GM15510 (cell line): ENCODE measurements around the gene THRA.

ENCODE experiments used
- POLR2A ChIP-seq: IDR thresholded peaks from 3 replicates; pipeline ENCODE4 v1.6.1; 2011; ENCODE audit warnings: borderline replicate concordance; ENCODE audit not compliant: insufficient read length; ENCODE audit errors: extremely low read depth

THRA gene

DNA sequence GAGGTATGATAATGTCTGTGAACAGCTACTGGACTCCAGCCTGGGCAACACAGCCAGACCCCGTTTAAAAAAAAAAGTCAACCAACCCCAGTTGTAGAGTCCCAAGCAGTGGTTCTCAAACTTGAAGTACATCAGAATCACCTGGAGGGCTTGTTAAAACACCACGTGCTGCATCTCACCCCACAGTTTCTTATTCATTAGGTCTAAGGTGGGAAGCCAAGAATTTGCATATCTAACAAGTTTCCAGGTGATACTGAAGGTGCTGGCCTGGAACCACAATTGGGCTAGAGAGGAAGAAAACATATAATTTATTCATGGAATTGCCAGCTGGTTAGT lies 52.3 kb downstream of the THRA start:
- TF ChIP-seq POLR2A: no peak

DNA sequence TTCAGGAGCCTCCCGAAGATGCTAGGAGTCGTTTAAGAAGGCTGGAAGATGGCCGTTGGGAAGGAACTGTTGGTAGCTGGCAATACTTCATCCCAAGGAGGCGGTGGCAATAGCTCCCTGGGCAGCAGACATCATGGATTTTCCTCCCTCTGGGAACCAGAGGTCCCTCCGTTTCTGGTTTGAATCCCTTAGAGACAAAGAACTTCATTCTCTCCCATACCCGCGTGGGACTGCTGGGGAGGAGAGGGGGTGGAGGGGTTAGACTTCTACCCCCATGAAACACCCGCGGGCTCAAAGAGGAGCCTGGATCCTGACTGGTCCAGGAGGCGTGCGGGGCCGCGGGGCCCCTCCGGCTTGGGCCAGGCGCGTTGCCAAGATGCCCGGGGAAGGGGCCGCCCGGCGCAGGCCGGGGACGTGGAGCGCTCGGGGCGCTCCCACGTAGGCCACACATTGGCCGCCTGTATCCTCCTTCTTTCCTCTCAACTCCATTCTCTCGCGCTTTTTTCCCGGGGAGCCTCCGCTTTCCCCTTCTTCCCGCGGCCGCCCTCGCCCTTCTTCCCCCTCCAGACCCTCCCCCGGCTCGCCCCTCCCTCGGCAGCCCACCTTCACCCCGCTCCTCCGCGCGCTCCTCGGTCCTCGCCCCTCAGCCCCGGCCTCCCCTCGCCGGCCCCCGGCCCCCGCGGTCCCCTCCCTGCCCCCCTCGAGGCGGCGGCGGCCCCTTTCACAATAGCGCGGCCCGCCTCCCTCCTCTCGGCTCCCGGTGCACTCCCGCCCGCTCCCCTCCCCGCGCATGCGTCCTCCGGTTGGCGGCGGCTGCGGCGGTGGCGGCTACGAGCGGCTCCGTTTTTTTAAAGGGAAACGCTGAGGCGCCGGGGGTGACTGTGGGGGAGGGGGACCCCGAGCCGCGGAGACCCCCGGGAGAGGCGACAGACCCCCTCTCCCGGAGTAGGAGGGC lies 58.7 kb downstream of the THRA start, which contains the start of gene MSL1:
TSS of gene MSL1 (plus strand) at position 791 of the 955 bp plus-strand sequence. CDS start 642 bp downstream, outside the sequence.
- TF ChIP-seq POLR2A: peak; percentile 72

GRCh38 chr17:40122136-40122998 lies 59.6 kb downstream of the THRA start:
- TF ChIP-seq POLR2A: no peak

- no peak for TF ChIP-seq POLR2A
Measured at GRCh38 chr17:40122999-40123810, 60.4 kb downstream of the THRA start.

GRCh38 chr17:40123811-40124114 lies 61.0 kb downstream of the THRA start:
- TF ChIP-seq POLR2A: no peak

DNA sequence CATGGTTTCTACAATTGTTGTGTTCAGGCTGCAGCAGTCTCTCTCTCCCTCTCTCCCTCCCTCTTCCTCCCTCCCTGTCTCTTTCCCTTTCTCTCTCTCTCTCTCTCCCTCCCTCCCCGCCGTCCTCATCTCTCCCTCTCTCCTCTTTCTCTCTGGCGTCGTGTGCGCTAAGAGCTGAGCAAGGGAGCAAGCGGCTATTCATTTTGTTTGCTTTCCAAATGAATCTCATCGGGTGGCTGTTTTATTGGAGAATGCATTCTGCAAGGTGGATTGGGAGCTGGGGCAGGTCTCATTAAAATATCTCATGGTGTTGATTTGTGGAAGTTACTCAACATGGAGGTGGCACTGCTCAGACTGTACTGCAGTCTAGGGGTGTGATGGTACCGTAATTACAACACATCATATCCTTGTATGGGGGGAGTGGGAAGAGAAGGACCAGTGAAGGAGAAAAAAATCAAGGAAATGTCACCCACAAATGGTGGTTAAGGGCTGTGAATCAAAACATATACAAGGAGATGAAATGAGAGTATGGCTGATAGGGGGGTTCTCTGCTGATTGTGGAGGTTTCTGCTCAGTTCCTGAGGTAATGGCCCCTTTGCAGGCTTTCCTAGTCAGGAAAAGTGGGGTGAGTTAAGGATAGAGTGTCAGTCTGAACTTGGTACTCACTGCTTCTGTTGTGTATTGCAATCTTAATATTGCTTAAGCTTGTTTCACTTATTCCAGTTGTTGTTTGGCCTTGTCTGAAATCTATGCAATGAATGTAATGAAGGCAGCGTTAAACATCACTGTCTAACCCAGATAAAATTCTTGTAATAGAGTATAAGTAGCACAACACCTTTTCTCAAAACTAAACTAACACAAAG lies 61.7 kb downstream of the THRA start:
- TF ChIP-seq POLR2A: no peak

DNA sequence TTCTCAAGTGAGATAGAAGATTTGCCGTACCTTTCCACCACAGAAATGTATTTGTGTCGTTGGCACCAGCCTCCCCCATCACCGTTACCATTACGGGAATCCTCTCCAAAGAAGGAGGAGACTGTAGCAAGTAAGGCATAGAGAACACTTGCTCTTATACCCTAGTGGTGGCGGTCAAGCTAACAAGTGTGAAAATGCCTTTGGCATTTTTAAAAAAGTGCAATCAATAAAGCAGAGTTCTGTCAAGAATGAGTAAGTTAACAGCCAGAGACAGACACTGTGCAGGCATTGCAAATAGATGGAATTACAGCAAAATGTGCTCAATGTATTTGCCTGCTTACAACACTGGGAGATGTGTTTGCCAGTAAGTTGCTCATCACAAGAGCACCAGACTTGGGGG lies 66.7 kb downstream of the THRA start:
- no peak for TF ChIP-seq POLR2A

DNA sequence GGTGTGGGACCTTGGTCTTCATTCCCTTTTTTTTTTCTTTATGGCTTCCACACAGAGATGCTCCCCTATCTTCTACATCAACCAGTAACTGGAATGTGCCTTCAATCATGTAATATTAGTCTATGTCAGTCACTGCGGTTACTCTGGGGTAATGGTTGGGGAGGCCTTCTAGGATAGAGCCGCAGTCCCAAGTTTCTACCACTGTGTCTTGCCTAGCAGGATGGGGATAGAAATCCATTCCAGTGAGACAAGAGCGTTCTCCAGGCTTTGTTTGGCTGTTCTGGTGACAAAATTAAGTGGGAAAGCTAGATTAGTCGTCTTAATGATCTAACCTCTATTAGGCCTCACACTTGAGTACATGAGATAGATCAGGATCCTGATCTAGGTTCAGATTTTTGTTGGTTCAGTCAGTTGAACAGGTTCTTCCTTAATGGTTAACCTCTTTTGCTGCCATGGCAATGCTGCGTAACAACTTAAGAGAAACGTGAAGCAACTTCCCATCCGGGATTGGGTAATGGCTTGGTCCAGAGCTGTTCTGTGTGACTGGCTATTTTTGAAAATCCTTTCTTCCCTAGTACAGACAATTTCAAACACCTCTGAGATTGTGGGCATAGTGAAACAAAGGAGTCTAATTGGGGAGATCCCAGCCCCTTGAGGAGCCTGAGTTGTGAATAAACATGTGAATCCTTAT lies 67.7 kb downstream of the THRA start:
- TF ChIP-seq POLR2A: no peak

DNA sequence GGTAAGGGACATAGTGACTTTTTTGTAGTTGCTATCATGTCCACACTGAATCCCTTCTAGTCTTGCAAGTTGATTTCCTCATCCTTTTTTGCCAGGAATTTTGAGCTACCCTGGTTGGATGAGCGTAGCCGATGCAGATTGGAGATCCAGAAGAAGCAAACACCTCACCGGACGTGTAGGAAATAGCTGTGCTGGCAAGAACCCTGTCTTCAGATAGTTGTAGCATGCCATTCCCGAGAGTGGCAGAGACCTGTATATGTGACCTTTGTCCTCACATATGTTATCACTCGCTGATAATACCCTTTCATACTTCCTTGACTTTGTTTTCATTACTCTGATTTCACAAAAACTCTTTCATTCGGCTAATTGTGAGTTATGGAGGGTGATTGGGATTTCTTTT lies 71.4 kb downstream of the THRA start:
- no peak for TF ChIP-seq POLR2A

DNA sequence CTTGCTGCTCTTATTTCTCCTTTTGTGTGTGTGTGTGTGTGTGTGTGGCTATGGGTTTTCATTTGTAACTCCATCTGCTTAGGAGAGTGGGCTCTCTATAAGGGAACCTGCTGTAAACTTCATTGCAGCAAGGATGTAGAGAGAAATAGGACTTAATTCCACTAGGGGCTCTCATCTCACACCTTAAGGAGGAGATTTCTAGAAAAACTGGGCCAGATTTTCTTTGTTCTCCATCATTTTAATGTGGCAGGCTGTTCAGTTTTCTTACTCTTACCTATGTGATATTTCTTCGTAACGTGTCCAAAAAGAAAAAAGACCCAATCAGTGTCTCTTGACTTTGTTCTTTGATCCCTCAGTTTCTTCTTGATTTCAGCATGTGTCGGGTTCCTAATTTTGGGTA lies 73.1 kb downstream of the THRA start:
- no peak for TF ChIP-seq POLR2A

- no peak for TF ChIP-seq POLR2A
Measured at GRCh38 chr17:40139566-40140058, 76.8 kb downstream of the THRA start.
